ENCODE measurements around the gene RAD1. TPM values are rescaled to one million over a fixed set of nuclear protein-coding genes. Genes with fewer than 3 reads are reported as not detected.

Gene RAD1
- total RNA-seq, 4 donors from 2014 or later = 22.5 to 62.1 (median 39.6) TPM

DNA sequence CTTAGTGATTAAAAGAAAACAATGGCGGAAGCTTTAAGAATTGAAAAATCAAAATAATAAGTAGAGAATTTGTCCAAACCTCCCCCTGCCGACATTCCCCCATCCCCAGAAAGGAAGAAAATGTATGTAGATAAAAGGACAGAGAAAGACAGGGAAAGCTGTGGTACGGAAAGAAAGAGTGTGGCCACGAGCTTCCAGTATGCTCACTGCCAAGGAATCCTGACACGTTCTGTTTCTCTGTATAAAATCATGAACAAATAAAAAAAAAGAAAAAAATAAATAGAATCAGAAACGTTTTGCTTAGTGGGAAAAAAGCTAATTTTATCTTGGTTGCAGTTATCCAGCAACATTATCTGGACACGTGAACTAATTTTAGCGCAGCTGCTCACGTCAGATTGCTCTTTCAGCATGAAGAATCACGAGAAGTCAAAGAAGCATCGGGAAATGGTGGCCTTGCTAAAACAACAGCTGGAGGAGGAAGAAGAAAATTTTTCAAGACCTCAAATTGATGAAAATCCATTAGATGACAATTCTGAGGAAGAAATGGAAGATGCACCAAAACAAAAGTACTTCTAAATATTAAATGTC lies 29.2 kb upstream of the RAD1 start:
- H3K36me3 ChIP-seq = peaks cover 26 to 95% (median 74%) of the 10 kb centered on the region in 4 donors
- H3K27ac ChIP-seq (replicated peaks in 1 of 4) = no peak overlapping the region

DNA sequence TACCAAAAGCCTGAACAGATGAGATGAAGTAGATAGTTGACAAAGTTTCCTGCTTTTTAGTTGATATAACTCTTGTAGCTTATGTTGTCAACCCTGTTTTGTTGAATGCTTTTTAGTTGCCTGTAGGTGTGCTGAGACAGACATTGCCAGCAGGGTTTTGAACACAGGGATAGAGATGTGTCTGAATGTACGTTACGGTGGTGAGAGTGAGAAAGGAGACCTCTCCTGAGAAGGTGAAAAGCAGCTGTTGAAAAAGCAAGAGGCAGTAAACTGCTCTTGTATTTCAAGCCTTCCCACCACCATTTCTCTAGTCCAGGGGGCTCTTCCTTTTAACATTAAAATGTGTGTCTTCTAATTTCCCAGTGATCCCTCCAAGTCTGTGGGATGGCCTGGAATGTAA lies 28.7 kb upstream of the RAD1 start:
- no peak overlapping the region for H3K4me3 ChIP-seq
- intact Hi-C loops (cut with DNase I) = no loop called here
- 95% methylated on average over 2 of the region's 2 CpGs for WGBS
- H3K36me3 ChIP-seq = peaks cover 26 to 95% (median 73%) of the 10 kb centered on the region in 4 donors
- TF ChIP-seq EP300 (IDR thresholded peaks at IDR 0.05) (no peak), CTCF (IDR thresholded peaks at IDR 0.05) (no peak), POLR2A (IDR thresholded peaks at IDR 0.05; ENCODE audit: low read depth) (no peak), POLR2AphosphoS5 (IDR thresholded peaks at IDR 0.05) (no peak)
- H3K27ac ChIP-seq (replicated peaks in 1 of 4) = no peak overlapping the region
- DNase-seq (ENCODE audit: extremely low spot score) = no peak
- H3K27me3 ChIP-seq = no peaks in the 10 kb centered on the region
- peaks cover 0 to 3% (median 0%) of the 10 kb centered on the region in 4 donors for H3K4me1 ChIP-seq
- H3K9me3 ChIP-seq = no peaks in the 10 kb centered on the region

More for the DNA sequence above, 29.2 kb upstream of the RAD1 start:
- intact Hi-C loops (cut with DNase I) = no loop called here
- no peak for DNase-seq (ENCODE audit: extremely low spot score)
- Histone ChIP-seq H3K9me3 (no peaks in the 10 kb centered on the region), H3K27me3 (no peaks in the 10 kb centered on the region), H3K4me3 (no peak overlapping the region), H3K4me1 (peaks cover 0 to 3% (median 0%) of the 10 kb centered on the region in 4 donors)
- TF ChIP-seq EP300 (IDR thresholded peaks at IDR 0.05) = no peak
- no peak for TF ChIP-seq POLR2AphosphoS5 (IDR thresholded peaks at IDR 0.05)
- no peak for TF ChIP-seq POLR2A (IDR thresholded peaks at IDR 0.05; ENCODE audit: low read depth)
- no peak for TF ChIP-seq CTCF (IDR thresholded peaks at IDR 0.05)
- WGBS = 90% methylated on average over 11 of the region's 11 CpGs

- DNase-seq (ENCODE audit: extremely low spot score) = no peak
- Histone ChIP-seq H3K27me3 (no peaks in the 10 kb centered on the region), H3K27ac (replicated peaks in 1 of 4) (no peak overlapping the region), H3K4me3 (no peak overlapping the region), H3K36me3 (peaks cover 35 to 96% (median 83%) of the 10 kb centered on the region in 4 donors), H3K9me3 (no peaks in the 10 kb centered on the region), H3K4me1 (peaks cover 0 to 3% (median 0%) of the 10 kb centered on the region in 4 donors)
- TF ChIP-seq POLR2A (IDR thresholded peaks at IDR 0.05; ENCODE audit: low read depth) (no peak), EP300 (IDR thresholded peaks at IDR 0.05) (no peak), POLR2AphosphoS5 (IDR thresholded peaks at IDR 0.05) (no peak), CTCF (IDR thresholded peaks at IDR 0.05) (no peak)
- WGBS = 84% methylated on average over 3 of the region's 3 CpGs
- intact Hi-C loops (cut with DNase I) = no loop called here
Measured at GRCh38 chr5:34941936-34942335, 26.6 kb upstream of the RAD1 start.

- DNase-seq (ENCODE audit: extremely low spot score) = no peak
- no peak for TF ChIP-seq EP300 (IDR thresholded peaks at IDR 0.05)
- no peak for TF ChIP-seq POLR2A (IDR thresholded peaks at IDR 0.05; ENCODE audit: low read depth)
- TF ChIP-seq CTCF (IDR thresholded peaks at IDR 0.05) = no peak
- no peak for TF ChIP-seq POLR2AphosphoS5 (IDR thresholded peaks at IDR 0.05)
- H3K9me3 ChIP-seq = no peaks in the 10 kb centered on the region
- H3K27ac ChIP-seq (replicated peaks in 1 of 4) = no peak overlapping the region
- H3K27me3 ChIP-seq = no peaks in the 10 kb centered on the region
- H3K36me3 ChIP-seq = peaks cover 18 to 36% (median 28%) of the 10 kb centered on the region in 4 donors
- no peak overlapping the region for H3K4me3 ChIP-seq
- intact Hi-C loops (cut with DNase I) = no loop called here
- H3K4me1 ChIP-seq = peaks cover 20 to 35% (median 30%) of the 10 kb centered on the region in 4 donors
- WGBS = 97% methylated on average over 2 of the region's 2 CpGs
Measured at GRCh38 chr5:34932947-34933346, 17.6 kb upstream of the RAD1 start.

Measured in esophagus muscularis mucosa (tissue), 4 donors.